ENCODE data around the gene TTLL11.
"Not testable (repeated sequence)": the region's sequence is repeated elsewhere in the genome, so short reads cannot be mapped to it uniquely, and the experiment has no call there.

Gene TTLL11

GRCh38 chr9:121900163-121900562, 192.9 kb downstream of the TTLL11 start:
- no peak for TF ChIP-seq CTCF (IDR thresholded peaks at IDR 0.05; ENCODE audit: low read depth, low read length, missing control alignments)
- Histone ChIP-seq H3K36me3 (replicated peaks) (no peaks in the 10 kb centered on the region), H3K27ac (no peak overlapping the region), H3K4me3 (ENCODE audit: low read depth, low read length) (no peak overlapping the region), H3K27me3 (replicated peaks) (no peaks in the 10 kb centered on the region)
- DNase-seq = no peak
- in situ Hi-C loops (cut with HindIII; ENCODE audit: low pct_ligation_motif_present, low sequenced_read_pairs) = no loop called here

GRCh38 chr9:121898856-121899255, 194.3 kb downstream of the TTLL11 start:
- TF ChIP-seq CTCF (IDR thresholded peaks at IDR 0.05; ENCODE audit: low read depth, low read length, missing control alignments) = no peak
- no peak for DNase-seq
- no peak overlapping the region for H3K4me3 ChIP-seq (ENCODE audit: low read depth, low read length)
- no peaks in the 10 kb centered on the region for H3K27me3 ChIP-seq (replicated peaks)
- no peak overlapping the region for H3K27ac ChIP-seq
- H3K36me3 ChIP-seq (replicated peaks) = no peaks in the 10 kb centered on the region
- in situ Hi-C loops (cut with HindIII; ENCODE audit: low pct_ligation_motif_present, low sequenced_read_pairs) = no loop called here

GRCh38 chr9:121897140-121897539, 196.0 kb downstream of the TTLL11 start:
- DNase-seq = no peak
- Histone ChIP-seq H3K27me3 (replicated peaks) (no peaks in the 10 kb centered on the region), H3K27ac (no peak overlapping the region), H3K4me3 (ENCODE audit: low read depth, low read length) (no peak overlapping the region), H3K36me3 (replicated peaks) (no peaks in the 10 kb centered on the region)
- TF ChIP-seq CTCF (IDR thresholded peaks at IDR 0.05; ENCODE audit: low read depth, low read length, missing control alignments) = no peak
- in situ Hi-C loops (cut with HindIII; ENCODE audit: low pct_ligation_motif_present, low sequenced_read_pairs) = no loop called here

GRCh38 chr9:121896545-121896943, 196.6 kb downstream of the TTLL11 start:
- in situ Hi-C loops (cut with HindIII; ENCODE audit: low pct_ligation_motif_present, low sequenced_read_pairs) = no loop called here
- no peak for DNase-seq
- Histone ChIP-seq H3K4me3 (ENCODE audit: low read depth, low read length) (no peak overlapping the region), H3K36me3 (replicated peaks) (no peaks in the 10 kb centered on the region), H3K27ac (no peak overlapping the region), H3K27me3 (replicated peaks) (no peaks in the 10 kb centered on the region)
- no peak for TF ChIP-seq CTCF (IDR thresholded peaks at IDR 0.05; ENCODE audit: low read depth, low read length, missing control alignments)

GRCh38 chr9:121895818-121896544, 197.1 kb downstream of the TTLL11 start:
- H3K27ac ChIP-seq = no peak overlapping the region
- in situ Hi-C loops (cut with HindIII; ENCODE audit: low pct_ligation_motif_present, low sequenced_read_pairs) = no loop called here
- TF ChIP-seq CTCF (IDR thresholded peaks at IDR 0.05; ENCODE audit: low read depth, low read length, missing control alignments) = no peak
- H3K36me3 ChIP-seq (replicated peaks) = no peaks in the 10 kb centered on the region
- H3K4me3 ChIP-seq (ENCODE audit: low read depth, low read length) = no peak overlapping the region
- H3K27me3 ChIP-seq (replicated peaks) = no peaks in the 10 kb centered on the region
- no peak for DNase-seq

GRCh38 chr9:121895358-121895757, 197.8 kb downstream of the TTLL11 start:
- no peak for DNase-seq
- Histone ChIP-seq H3K27ac (no peak overlapping the region), H3K36me3 (replicated peaks) (no peaks in the 10 kb centered on the region), H3K4me3 (ENCODE audit: low read depth, low read length) (no peak overlapping the region), H3K27me3 (replicated peaks) (no peaks in the 10 kb centered on the region)
- in situ Hi-C loops (cut with HindIII; ENCODE audit: low pct_ligation_motif_present, low sequenced_read_pairs) = no loop called here
- no peak for TF ChIP-seq CTCF (IDR thresholded peaks at IDR 0.05; ENCODE audit: low read depth, low read length, missing control alignments)

- H3K4me3 ChIP-seq (ENCODE audit: low read depth, low read length); H3K36me3 ChIP-seq (replicated peaks); H3K27ac ChIP-seq; H3K27me3 ChIP-seq (replicated peaks); in situ Hi-C loops (cut with HindIII; ENCODE audit: low pct_ligation_motif_present, low sequenced_read_pairs); DNase-seq: not testable (repeated sequence)
Measured at GRCh38 chr9:121894380-121894779, 198.7 kb downstream of the TTLL11 start.
